ENCODE results near the gene PDE4D. TPM values are rescaled to one million over a fixed set of nuclear protein-coding genes. Genes with fewer than 3 reads are reported as not detected.

Gene PDE4D
- total RNA-seq, 1 donor from 2014 or later = 219 TPM

GRCh38 chr5:59246882-59247281, 646.6 kb downstream of the PDE4D start:
- DNase-seq = no peak

DNA sequence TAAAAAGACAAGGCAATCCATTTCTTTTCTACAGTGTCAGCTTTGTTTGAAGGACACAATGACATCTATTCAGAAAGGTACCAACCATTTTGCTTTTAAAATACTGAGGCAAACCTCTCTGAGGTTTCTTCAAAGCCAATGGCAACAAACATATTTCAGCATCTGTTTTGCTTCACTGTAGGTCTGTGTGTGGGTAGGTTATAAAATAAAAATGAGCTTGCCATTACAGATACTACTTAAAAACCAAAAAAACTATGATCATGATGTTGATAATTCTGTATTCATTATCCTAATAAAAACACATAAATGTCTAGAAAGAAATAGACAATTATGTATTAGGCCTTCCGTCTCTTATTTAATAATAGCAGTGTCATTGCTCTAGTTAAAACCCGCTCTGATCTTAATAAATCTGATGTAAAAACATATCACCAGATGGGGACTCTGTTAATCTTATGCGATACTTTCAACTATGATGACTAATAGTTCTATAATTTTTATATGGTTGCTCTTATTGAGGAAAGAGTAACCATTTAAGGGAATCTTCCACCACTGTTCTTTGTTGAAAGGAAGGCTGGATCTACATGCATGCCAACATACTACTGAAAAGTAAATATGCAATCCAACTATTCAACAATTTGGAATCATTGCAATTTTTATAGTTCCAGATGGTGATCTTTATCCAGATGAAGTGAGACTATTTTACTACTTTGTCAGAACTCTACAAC, 647.2 kb downstream of the PDE4D start:
- DNase-seq = no peak

DNA sequence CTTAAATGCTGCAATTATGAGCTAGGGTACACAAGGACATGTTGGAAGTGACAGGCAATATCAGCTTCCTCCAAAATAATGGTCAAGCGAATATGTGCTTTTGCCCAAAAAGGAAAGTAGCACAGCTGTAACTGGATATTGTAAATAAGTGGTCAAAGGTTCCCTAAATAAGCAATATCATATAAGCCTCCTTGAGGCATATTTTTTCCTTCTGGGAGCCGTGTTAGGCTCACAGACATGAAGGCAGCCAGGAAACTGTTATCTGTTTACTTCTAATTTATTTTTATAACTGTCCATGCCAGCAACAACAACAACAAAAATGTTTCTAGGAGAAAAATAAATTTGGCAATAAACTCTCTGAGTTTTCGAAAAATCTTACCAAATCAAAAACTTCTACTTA, 648.3 kb downstream of the PDE4D start:
- no peak for DNase-seq

DNA sequence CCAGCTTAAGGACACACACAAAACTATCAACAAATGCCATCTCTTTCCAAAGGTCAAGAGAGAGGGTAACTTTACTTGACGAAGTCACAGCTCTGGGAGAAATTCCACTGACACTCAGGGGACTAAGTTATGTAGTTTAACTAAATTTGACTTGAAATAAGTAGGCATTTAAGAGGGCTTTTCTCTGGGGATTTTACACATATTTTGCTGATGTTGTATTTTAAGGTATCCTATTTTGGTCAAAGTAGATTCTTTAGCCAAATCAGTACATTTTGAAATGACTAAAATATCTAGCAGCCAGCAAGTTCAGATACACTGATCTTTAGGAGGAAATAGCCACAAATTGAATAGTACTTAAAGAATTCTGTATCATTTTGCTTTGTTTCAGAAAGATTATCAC, 652.0 kb downstream of the PDE4D start:
- no peak for DNase-seq

DNA sequence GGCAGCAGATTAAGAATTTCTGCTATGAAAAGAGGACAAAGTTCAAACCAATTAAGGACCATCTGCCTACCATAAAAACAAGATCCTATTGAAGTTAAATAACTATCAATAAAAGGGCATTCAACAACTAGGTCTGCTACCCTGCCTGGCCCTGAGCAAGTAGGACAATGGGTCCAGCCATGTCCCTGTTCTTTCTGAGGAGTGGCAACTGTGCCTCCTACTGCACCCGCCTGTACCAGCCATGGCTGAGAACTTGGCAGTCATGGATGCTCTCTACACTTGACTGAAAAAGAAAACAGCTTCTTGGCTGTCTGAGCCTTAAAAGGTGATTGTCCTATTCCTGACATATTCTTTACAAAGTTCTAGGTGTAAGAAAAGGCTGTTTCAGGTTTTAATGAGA, 652.4 kb downstream of the PDE4D start:
- DNase-seq = no peak

DNA sequence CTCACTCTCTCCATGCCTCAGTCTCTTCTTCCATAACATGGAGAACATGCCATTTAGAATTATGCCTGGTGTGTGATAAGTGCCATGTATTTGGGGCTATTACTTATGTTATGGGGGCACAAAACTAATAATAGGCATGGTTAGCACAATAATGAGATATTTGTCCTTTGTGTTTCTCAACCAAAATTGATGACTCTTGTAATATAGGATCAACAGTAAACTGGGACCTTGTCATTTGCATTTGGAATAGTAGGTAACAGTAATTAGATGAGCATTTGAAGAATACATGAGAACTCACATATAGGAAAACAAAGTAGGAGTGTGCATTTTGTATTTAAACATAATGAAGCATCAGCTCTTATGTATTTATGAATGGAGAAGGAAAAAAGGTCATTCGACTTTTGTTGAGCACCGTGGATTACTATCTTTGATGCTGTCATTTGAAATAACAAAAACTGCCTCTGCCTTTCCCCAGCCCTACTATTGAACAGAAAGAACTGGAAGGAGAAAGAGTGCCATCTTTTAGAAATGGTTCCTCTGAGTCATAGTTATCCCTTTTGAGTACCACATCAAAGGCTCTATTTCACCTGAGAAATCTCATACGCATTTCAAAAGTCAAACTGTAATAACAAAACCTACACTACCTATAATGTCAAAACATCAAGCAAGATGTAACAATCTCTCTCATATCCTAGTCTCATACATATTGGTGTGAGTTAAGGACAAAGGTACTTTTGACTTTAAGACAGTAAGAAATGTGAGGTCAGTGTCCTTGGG, 655.2 kb downstream of the PDE4D start:
- DNase-seq = no peak

GRCh38 chr5:59236986-59237385, 656.5 kb downstream of the PDE4D start:
- no peak for DNase-seq

DNA sequence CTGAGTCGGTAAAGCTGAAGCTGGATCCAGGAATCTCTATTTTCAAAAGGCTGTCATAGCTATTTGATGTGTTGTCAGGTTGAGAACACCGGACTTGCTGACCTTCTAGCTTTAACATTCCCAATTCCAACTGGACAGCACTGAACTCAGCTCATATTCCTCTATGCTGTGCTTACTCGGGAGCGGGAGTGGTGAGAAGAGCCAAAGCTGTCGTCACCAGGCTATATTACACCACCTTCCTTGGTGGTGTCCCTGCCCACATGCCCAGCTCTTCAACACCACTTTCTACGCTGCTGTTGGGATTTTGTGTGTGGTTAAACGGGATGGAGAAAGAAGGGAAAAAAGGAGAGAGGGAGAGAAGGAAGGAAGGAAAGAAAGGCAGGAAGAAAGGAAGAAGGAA, 657.1 kb downstream of the PDE4D start:
- no peak for DNase-seq

GRCh38 chr5:59234236-59234635, 659.3 kb downstream of the PDE4D start:
- no peak for DNase-seq

DNA sequence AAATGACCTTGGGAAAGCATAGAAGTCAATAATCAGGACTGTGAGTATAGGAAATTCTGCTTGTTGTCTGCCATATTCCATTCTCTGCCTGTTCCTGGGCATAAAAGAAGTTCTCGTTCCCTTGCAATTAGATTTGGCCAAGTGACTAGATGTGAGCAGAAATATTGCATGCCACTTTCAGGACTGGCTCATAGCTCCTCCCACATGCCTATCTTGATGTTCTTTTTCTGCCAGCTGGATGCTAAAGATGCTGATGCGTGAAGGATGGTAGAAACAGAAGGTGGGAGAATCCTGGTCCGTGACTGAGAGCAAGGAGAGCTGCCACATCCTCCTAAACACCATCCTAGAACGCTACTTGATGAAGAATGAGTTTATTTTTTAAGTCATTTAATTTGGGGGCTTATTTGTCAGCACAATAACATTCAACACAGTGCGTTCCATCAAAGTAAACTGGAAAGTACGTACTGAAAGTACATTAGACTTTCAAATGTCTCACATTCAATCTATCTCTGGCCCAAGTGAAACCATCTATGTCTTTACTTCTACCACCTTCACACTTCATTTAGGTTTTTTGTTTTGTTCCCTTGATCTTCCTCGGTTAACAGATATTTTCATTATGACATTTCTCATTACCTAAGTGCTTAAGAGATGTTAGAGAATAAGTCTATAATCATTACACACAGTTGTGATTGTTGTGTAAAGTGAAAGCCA, 662.1 kb downstream of the PDE4D start:
- no peak for DNase-seq

GRCh38 chr5:59222687-59223511, 670.6 kb downstream of the PDE4D start:
- no peak for DNase-seq

DNA sequence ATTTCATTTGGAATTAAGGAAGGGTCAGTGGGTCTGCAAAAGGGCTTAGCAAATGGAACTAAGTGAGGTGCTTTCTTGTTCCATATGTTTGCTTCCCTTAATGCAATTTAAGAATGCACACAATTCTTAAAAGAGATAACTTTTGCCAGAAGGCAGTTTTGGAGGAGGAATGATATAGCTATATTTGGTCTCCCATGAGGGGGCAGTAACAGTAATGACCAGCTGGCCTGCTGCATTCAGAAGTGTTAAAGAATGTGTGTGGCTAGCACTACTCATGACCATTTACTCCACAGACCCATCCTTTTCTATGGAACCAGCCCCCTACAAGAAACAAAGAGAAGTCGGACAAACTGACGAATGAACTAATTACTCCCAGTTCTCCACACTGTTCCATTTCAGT, 671.8 kb downstream of the PDE4D start:
- no peak for DNase-seq

- DNase-seq = no peak
These were observed 675.0 kb downstream of the PDE4D start for GRCh38 chr5:59218424-59219045.

DNA sequence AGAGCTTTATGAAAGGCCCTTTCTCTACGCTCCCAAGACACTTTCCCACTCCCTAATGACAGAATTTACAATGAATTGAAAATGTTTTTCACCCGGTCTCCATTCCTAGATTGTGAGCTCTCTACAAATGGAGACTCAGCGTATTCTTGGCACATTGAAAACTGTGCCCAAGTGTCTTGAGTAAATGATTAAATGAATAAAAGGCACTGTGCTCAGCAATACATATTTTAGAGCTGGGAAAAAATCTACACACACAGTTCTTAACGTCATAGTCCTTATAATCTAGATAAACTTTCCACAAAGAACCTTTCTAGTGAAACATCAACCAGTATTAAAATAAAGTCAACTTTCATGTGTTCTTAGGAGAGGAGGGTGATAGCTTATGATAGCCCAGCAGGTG, 676.7 kb downstream of the PDE4D start:
- no peak for DNase-seq

- DNase-seq = no peak
These were observed 680.9 kb downstream of the PDE4D start for GRCh38 chr5:59212596-59212995.

GRCh38 chr5:59209758-59210359, 683.7 kb downstream of the PDE4D start:
- no peak for DNase-seq

DNA sequence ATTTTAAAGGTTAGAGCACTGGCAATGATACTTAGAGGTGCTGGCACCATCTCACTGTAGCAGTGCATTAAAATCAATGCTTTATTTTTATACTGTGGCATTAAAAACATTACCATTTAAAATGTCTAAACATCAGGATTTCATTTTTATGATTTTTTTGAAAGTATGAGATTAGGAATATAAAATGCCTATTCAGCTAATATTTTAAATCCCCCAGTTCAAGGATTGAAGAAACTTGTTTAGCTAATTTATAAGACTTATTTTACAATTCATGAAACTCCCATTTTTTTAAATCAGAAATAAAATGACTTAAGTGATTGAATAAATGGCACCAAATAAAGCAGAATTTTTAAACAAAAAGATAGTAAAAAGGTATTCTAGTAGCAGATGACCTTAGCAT, 685.1 kb downstream of the PDE4D start:
- DNase-seq = no peak

DNA sequence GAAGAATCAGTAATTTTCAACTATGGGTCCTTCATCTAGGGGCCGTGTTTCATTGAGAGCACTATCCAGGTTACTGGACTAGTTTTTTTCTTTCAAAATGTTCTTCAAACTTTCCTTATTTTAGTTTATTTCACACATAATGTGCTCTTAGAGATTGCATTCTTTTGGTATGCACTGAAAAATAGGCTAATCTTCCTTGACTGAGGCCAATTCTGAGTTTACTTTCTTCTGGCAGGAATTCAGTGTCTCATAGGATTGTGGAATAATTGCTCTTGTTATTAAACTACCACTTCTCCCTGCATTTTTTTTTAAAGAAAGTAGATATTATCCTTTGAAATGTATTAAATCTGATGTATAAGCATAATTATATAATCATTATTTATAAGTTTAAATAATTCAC, 686.1 kb downstream of the PDE4D start:
- DNase-seq = no peak

GRCh38 chr5:59206132-59206581, 687.4 kb downstream of the PDE4D start:
- no peak for DNase-seq

DNA sequence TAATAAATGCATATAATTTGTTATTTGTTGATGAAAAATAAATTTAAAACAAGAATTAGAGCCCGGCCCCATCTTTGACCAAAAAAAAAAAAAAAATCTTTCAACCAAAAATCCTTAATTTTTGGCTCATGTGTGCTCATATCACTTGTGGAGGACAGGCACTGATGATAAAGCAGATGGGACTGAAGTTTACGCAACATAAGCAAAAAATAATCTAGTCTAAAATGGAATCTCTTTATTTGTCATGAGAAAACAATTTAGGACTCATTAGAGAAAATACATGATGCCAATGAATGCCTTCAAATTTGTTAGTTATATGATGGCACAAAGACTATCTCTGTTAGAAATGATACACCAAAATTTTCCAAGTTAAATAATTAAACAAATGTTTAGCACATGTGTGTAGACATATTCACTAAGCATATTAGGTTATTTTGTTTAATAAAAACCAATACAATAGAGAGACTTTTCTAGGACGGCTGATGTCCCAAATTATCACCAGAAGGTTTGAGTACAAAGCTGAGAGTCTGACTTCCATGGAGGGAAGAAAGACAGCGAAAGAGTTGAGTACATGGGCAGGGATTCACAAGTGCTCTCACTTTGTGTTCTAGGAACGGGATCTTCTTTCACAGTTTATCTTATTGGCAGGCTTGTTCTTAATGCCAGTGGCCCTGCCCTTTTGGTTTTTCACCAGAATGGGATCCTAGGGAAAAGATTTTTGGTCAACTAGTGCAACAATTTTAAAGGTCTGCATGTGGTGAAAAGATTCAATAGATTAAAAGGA, 689.2 kb downstream of the PDE4D start:
- DNase-seq = no peak

DNA sequence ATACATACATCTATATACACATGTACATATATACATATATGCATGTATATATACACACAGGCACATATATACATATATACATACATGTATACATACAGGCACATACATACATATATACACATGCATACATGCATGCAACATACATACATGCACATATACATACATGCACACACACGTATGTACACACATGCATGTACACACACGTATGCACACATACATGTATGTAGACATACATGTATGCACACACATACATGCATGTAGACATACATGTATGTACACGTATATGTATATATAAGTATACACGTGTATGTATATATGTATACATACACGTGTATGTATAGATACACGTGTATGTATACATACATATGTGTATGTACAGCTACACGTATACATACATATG, 693.7 kb downstream of the PDE4D start:
- DNase-seq = no peak

All from occipital lobe (tissue), 2 donors.